Glutamatergic neuron (in vitro differentiated cells): ENCODE measurements around the gene TMEM92. TPM values are rescaled to one million over a fixed set of nuclear protein-coding genes. Genes with fewer than 3 reads are reported as not detected.

Source experiments
- DNase-seq: peaks from one replicate; pipeline ENCODE4 v3.0.0; 2022
- H3K27ac Mint-ChIP-seq: one replicate; pipeline ENCODE4 v1.8.0; 2020; ENCODE audit warnings: mild to moderate bottlenecking, mixed read lengths, inconsistent platforms; ENCODE audit not compliant: unreplicated experiment
- H3K27me3 Mint-ChIP-seq: one replicate; pipeline ENCODE4 v1.8.0; 2020; ENCODE audit warnings: mild to moderate bottlenecking, moderate library complexity, mixed read lengths, inconsistent platforms; ENCODE audit not compliant: unreplicated experiment
- H3K36me3 Mint-ChIP-seq: one replicate; pipeline ENCODE4 v1.8.0; 2020; ENCODE audit warnings: mild to moderate bottlenecking, mixed read lengths, inconsistent platforms; ENCODE audit not compliant: unreplicated experiment
- H3K4me1 Mint-ChIP-seq: one replicate; pipeline ENCODE4 v1.8.0; 2020; ENCODE audit warnings: mild to moderate bottlenecking, low read depth, mixed read lengths, inconsistent platforms; ENCODE audit not compliant: unreplicated experiment
- H3K4me3 Mint-ChIP-seq: one replicate; pipeline ENCODE4 v1.8.0; 2020; ENCODE audit warnings: mild to moderate bottlenecking, mixed read lengths, inconsistent platforms; ENCODE audit not compliant: unreplicated experiment
- H3K9me3 Mint-ChIP-seq: one replicate; pipeline ENCODE4 v1.8.0; 2020; ENCODE audit warnings: mild to moderate bottlenecking, moderate library complexity, mixed read lengths, inconsistent platforms; ENCODE audit not compliant: unreplicated experiment
- CTCF ChIP-seq: fragments of 200-600 bp; sonication (generic); IDR thresholded peaks from one replicate; pipeline ENCODE4 v1.5.0; 2021; ENCODE audit not compliant: partially characterized antibody, unreplicated experiment
- total RNA-seq: library from RNA; stranded (reverse); fragmentation: NEBNext Ultra II Directional; extraction: Animal tissue kit (Norgen Biotek cat#: 25700); gene quantifications from one replicate; pipeline ENCODE4 v1.2.1, GENCODE V29; 2021; ENCODE audit not compliant: unreplicated experiment

Gene TMEM92
- total RNA-seq, 1 donor from 2014 or later = not detected

DNA sequence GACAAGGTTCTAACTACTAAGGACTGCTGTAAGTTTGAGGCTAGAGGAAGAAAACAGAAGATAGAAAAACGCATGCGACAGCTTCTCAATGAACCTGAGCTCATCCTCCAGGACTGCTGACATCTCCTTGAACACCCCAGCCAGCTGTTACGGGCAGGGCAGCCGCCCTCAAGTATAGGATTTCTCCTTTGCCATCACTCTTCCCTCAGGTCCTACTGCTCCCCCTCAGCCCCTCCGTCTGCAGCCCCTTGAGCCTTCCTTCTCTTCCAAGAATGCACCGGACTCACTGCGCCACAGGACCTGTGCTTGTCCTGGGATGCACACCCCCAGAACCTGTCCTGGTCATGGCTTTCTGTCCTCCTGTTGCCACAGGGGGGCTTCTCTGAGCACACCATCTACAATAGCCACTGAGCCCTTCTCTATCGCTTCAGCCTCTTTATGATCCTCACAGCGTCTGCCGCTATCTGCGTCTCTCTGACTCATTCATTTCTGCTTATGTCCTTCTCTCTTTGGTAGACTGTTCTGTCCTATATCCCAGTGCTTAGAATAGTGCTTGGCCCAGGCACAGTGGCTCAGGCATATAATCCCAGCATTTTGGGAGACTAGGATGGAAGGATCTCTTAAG, 56.0 kb downstream of the TMEM92 start:
- Mint-ChIP-seq H3K27ac (no peak overlapping the region), H3K27me3 (peaks cover 6% of the 10 kb centered on the region)

More for the DNA sequence above, 56.0 kb downstream of the TMEM92 start:
- Mint-ChIP-seq H3K36me3 (no peaks in the 10 kb centered on the region), H3K4me3 (no peak overlapping the region), H3K4me1 (peaks cover 10% of the 10 kb centered on the region), H3K9me3 (peaks cover 3% of the 10 kb centered on the region)
- DNase-seq = no peak
- TF ChIP-seq CTCF = no peak

Other genes starting within 250 kb of the TMEM92 start
- gene ITGA3, start 218.4 kb upstream of the TMEM92 start, total RNA-seq = 13.2 TPM
- 36.9 TPM for gene PDK2, start 179.1 kb upstream of the TMEM92 start, total RNA-seq
- gene SAMD14, start 144.3 kb upstream of the TMEM92 start, total RNA-seq = 95.0 TPM
- gene PPP1R9B, start 123.8 kb upstream of the TMEM92 start, total RNA-seq = 74.0 TPM
- 1.3 TPM for gene SGCA, start 108.5 kb upstream of the TMEM92 start, total RNA-seq
- gene COL1A1, start 72.8 kb upstream of the TMEM92 start, total RNA-seq = 10.1 TPM
- 11.0 TPM for gene XYLT2, start 71.7 kb downstream of the TMEM92 start, total RNA-seq
- 77.2 TPM for gene MRPL27, start 98.7 kb downstream of the TMEM92 start, total RNA-seq
- gene EME1, start 98.8 kb downstream of the TMEM92 start, total RNA-seq = 4.7 TPM
- 73.9 TPM for gene LRRC59, start 123.1 kb downstream of the TMEM92 start, total RNA-seq
- 52.2 TPM for gene ACSF2, start 151.8 kb downstream of the TMEM92 start, total RNA-seq
- gene CHAD, start 194.4 kb downstream of the TMEM92 start, total RNA-seq = not detected
- 22.0 TPM for gene RSAD1, start 204.4 kb downstream of the TMEM92 start, total RNA-seq
- 2.5 TPM for gene MYCBPAP, start 234.0 kb downstream of the TMEM92 start, total RNA-seq